ENCODE results near the gene RITA1. TPM values are rescaled to one million over a fixed set of nuclear protein-coding genes. Genes with fewer than 3 reads are reported as not detected.
"Not testable (repeated sequence)": the region's sequence is repeated elsewhere in the genome, so short reads cannot be mapped to it uniquely, and the experiment has no call there.

The RITA1 gene, protein sequence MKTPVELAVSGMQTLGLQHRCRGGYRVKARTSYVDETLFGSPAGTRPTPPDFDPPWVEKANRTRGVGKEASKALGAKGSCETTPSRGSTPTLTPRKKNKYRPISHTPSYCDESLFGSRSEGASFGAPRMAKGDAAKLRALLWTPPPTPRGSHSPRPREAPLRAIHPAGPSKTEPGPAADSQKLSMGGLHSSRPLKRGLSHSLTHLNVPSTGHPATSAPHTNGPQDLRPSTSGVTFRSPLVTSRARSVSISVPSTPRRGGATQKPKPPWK
- 28.4 TPM for total RNA-seq

DNA sequence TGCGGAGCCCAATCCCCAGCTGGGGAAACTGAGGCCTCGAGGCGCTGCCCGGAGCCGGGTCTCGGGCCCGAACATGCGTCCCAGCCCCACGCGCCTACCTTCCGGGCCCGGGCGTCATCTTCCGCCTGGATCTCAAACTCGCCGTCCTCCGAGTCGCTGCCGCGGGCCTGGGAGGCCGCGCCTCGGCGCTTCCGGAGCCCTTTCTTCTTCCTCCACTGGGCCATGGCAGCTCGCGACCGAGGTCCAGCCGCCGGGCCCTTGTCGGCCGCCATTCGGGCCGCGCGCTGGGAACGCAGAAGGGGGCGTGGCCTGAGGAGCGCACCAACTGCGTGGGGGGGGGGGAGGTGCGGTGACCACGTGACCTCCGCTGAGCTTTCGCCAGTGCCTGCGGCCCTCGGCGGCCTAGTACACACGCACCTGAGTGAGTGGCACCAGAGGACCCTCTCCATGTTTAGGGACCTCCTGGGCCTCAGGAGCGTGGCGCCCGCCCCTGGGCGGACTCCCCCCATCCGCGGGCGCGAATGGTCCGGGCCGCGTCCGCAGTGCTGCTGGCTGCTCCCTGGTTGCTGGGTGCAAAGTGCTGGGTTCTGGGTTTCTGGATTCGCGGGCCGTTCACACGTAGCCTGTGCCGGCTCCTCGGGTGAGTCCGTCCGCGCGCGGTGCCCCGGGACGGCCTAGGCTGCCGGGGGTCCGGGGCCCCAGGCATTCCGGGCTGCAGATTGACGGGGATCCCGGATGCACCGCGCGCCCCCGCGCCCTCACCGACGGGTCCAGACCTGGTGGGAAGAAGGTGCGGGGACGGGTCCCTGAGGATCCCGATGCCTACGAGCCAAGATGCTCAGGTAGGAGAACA lies at the start of gene RITA1, which contains the start of gene DDX54:
RITA1 (plus strand) TSS at position 542 of the 853 bp plus-strand sequence. CDS start 1,026 bp downstream, outside the sequence.
DDX54 (minus strand) TSS at position 299 of the 853 bp plus-strand sequence; CDS start at position 272, 27 bp downstream.
- ATAC-seq (peak; percentile 81), DNase-seq (ENCODE audit: low spot score) (peak; percentile 90)

DNA sequence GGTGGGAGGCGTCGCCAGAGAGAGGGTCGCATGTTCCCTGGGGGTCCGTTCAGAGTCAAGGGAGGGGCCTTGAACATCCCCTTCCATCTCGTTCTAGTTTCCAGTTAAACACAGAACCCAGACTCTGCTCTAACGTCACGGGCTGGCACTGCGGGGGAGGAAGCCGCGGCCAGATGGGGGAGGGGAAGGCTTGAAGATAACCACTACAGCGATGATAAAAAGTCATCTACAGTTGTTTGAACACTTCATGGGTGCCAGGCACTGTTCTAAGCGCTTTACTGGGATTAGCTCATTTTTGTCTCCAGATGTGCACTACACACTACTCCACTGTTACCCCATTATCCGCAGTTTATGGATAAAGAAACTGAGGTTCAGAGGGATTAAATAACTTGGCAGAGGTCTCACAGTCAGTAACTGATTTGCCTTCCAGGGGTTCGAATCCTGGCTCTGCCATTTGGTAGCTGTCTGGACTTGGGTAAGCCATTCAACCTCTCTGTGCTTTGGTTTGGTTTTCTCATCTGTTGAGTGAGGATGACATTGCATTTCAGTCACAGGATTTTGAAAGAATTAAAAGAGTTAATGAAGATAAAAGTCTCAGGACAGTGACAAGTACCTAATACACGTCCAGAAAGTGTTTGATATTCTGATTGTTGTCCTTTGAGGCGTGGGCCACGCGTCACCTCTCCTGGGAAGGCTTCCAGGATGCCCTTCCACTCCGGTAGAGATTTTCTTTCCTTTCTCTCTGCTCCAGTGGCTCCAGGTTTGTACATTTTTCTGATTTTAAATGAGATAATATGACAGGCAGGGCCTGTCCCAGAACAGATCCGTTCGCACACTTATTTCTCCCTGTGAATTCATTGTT lies 49.2 kb upstream of the RITA1 start:
- ATAC-seq: peak; percentile 25
- no peak for DNase-seq (ENCODE audit: low spot score)

DNA sequence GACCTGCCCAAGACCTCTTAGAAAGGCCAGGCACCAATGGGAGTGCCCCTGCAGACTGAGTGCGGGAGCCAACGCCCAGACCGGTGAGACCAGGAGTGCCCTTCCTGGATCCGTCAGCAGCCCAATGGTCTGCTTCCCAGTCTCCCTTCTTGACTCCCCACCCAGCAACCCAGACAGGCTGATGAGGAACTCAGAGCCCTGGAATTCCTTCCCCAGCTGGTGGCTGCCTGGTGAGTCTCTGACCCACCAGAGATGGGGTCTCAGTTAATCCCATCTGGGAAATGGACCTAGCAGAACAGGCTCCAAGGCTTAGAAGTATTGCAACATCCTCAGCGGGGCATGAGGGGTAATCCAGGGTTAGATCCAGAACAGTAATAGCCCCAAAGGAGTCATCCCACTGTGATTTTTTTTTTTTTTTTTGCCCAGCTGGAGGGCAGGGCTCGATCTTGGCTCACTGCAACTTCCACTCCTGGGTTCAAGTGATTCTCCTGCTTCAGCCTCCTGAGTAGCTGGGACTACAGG lies 48.5 kb upstream of the RITA1 start:
- ATAC-seq: no peak
- DNase-seq (ENCODE audit: low spot score): no peak

DNA sequence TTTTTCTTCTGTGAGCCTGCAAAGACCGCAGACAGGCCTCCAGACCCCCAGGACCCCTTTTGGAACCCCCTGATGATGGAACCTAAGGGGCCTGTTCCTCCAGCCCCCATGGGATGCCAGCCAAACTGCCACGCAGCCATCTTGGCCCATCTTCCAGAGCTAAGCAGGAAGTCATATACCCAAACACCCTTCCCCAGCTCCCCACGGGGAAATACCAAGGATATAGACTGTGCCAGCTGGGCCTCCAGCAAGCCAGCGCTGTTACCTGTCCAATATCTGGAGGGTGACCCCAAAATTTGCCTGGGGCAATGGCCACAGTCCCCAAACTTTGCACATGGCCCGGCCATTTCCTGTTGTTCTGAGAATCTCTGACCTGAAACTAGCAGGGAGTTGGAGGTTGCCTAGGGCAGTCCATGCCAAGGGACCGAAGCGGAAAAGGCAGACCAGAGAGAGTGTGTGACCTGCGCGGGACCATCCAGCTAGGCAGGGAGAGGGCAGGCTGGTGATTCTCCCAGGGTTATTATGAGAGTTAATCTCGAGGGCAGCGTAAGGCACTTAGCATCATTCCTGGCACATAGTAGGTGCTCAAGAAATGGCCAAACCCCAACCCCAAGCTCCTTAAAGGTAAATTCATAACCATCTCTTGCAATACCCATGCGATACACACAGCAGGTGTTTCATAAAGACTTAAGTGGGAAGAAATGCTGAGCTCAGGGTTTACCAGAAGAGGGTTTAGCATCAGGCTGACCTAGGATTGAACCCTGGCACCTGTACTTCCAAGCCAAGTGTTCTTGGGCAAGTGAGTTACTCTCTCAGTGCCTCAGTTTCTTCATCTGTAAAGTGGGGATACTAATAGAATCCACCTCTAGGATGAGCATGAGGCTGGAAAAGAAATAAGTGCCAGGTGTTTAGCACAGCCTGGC lies 47.4 kb upstream of the RITA1 start:
- DNase-seq (ENCODE audit: low spot score): no peak
- no peak for ATAC-seq

DNA sequence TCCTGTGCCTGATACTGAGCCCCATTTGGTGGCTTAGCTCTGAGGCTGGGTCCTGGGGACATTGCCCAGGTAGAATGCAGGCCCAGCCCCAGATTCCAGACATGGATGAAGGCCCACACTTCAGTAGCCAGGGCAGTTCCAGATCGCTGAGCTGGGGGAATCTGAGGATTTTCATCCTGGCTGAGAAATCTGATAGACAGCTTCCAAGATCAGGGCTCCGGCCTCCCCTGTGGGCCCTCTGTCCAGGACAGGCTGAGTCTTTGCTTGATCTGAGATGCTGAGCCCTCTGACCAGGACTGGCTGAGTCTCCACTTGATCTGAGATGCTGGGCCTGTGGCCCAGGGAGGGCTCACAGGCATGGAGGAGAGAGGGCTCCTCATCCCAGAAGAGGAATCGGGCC lies 46.7 kb upstream of the RITA1 start:
- DNase-seq (ENCODE audit: low spot score): no peak
- ATAC-seq: no peak

DNA sequence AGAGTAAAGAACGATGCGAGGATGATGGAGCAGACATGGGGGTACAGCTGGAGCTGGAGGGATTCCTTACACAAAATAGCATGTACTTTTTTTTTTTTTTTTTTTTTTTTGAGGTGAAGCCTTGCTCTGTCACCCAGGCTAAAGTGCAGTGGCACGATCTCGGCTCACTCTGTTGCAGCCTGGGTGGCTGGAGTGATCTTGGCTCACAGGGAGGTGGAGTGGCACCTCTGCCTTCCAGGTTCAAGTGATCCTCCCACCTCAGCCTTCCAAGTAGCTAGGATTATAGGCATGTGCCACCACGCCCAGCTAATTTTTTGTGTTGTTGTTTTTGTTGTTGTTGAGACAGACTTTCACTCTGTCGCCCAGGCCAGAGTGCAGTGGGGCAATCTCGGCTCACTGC lies 44.8 kb upstream of the RITA1 start:
- ATAC-seq: no peak
- DNase-seq (ENCODE audit: low spot score): no peak

DNA sequence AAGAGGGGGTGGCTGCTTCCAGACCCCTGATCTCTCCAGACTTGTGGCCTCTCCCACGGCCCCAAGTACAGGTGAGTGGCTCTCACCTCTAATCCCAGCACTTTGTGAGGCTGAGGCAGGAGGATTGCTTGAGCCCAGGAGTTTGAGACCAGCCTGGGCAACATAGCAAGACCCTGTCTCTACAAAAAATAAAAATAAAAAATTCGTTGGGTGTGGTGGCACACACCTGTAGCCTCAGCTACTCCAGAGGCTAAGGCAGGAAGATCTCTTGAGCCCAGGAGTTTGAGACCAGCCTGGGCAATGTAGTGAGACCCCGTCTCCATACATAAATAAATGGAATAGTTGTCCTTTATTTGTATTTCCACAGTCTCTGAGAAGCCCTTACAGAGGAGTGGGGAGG lies 43.8 kb upstream of the RITA1 start:
- ATAC-seq; DNase-seq (ENCODE audit: low spot score): not testable (repeated sequence)

DNA sequence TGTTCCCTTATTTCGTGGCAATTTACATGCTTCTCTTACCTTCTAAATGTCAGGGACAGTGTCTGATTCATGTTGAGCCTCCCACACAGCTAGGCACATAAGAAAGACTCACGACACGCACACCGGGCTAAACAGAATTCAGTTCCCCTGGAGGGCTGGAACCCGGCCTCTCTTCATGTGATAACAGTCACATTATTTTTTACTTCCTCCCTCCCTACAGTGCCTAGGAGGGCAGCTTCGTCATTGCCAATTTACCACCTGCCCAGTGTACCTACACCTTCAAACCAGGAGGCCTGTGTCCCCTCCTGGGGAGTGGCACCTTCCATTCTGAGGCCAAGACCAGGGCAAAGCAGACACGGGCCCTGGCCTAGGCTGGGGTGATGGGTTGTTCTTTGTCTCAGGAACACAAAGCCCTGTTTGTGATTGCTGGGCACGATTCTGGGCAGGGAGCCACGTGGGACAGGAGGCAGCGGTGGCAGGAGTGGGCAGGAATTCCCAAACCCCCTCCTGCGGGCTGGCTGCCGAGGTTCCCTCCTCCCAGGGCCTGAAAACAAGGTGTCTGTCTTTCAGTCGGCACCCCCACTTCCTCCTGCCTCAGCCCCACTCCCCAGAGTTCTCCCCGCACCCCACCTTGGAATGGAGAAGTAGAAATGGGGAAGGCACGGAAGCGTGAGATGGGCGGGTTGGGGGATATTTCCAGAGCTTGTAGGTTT lies 43.2 kb upstream of the RITA1 start:
- DNase-seq (ENCODE audit: low spot score) (no peak), ATAC-seq (peak; percentile 54)

DNA sequence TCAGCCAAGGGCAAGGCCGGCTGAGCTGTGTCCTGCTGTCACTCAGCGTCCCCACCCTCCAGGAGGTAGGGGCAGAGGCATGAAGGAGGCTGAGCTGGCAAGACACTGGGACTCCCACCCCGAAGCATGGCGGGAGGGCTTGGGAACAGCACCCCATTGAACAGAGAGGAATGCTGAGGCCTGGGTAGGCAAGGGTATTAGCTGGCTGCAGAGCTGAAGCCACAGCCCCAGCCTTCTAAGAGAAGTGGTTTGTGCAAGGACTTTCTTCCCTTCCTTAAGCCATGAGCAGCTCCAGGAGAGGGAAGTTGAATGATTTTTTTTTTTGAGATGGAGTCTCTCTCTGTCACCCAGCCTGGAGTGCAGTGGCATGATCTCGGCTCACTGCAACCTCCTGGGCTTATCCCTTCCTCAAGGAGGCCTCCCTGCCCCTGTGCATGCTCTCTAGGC lies 42.6 kb upstream of the RITA1 start:
- DNase-seq (ENCODE audit: low spot score) (no peak), ATAC-seq (peak; percentile 38)

DNA sequence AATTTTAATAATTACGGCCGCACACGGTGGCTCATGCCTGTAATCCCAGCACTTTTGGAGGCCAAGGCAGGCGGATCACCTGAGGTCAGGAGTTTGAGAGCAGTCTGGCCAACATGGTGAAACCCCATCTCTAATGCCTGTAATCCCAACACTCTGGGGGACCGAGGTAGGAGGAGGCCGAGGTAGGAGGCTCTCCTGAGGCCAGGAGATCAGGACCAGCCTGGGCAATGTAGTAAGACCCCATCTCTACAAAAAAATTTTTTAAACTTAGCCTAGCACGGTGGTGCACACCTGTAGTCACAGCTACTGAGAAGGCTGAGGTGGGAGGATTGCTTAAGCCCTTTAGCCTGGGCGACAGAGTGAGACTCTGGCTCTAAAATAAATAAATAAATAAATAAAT lies 41.6 kb upstream of the RITA1 start:
- no peak for DNase-seq (ENCODE audit: low spot score)
- ATAC-seq: no peak

DNA sequence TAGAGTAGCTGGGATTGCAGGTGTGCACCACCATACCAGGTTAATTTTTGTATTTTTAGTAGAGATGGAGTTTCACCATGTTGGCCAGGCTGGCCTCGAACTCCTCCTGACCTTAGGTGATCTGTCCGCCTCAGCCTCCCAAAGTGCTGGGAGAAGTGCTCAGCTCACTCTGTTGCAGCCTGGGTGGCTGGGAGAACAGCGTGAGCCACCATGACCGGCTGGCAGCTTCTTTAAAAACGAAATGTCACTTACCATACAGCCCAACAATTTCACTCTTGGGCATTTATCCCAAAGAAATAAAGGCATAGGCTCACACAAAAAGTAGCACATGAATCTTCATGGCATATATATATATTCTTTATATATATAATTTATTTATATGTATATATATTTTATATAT lies 40.7 kb upstream of the RITA1 start:
- DNase-seq (ENCODE audit: low spot score): no peak
- no peak for ATAC-seq

DNA sequence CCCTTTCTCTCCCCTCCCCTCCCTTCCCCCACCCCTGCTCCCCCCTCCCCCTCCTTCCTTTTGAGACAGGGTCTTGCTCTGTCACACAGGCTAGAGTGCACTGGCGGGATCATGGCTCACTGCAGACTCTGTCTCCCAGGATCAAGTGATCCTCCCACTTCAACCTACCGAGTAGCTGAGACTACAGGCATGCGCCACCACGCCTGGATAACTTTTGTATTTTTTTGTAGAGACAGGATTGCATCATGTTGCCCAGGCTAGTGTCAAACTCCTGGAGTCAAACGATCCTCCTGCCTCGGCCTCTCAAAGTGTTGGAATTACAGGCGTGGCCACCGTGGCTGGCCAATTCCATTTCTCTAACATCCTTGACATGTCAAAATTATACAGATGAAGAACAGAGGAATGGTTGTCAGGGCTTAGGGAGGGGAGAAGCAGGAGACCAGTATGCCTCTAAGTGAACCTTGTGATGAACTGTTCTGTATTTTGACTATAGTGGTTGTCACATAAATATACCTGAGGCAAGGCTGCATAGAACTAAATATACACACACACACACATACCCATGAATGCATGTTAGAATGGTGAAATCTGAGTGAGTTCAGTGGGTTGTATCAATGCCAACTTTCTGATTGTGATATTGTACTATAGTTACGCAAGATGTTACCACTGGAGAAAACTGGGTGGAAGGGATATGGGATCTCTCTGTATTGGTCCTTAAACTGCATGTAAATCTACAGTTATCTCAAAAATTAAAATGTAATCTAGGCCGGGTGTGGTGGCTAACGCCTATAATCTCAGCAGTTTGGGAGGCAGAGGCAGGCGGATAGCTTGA lies 39.6 kb upstream of the RITA1 start:
- ATAC-seq (peak; percentile 38), DNase-seq (ENCODE audit: low spot score) (no peak)

DNA sequence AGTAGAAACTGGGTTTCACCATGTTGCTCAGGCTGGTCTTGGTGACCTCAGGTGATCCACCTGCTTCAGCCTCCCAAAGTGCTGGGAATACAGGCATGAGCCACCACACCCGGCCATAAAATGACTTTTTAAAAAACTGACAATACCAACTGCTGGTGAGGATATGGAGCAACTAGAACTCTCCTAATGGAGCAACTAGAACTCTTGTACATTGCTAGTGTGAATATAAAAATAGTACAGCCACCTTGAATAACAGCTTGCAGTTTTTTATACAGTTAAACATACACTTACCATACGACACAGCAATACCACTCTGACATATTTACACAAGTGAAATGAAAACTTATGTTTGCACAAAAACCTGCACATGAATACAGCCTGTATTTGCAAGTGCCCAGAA lies 38.5 kb upstream of the RITA1 start:
- ATAC-seq (no peak), DNase-seq (ENCODE audit: low spot score) (no peak)

DNA sequence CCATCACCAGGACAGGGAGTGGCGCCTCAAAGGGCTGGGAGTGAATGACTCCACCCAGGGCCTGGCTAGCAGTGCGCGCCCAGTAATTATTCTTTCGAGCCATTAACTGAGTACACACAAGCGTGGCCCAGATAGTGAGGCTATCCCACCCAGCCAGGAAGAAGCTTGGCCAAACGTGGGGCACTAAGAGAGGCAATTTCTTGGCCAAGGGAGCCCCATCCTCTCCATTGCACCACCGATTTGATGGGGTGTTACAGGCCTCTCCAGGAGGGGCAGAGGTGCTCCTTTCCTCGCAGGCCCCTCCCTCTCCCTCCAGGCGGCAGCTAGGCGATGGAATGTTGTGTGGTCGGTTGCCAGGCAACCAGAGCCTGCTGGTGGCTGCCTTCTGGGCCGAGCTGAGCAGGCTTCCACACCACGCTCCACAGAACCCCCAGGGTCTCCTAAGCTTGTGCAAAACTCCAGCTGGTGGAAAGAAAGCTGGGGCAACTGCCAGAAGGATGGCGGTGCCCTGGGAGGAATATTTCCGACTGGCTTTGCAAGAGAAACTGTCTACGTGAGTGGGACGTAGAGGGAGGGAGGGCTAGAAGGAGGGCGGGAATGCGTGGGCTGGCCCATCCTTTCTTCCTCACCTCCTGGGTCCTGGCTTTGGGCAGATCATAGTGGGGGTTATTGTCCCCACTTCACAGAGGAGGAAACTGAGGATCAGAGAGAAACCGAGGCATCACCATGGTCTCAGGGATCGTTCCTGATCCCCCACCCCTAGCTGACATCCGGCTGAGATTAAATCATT lies 36.0 kb upstream of the RITA1 start, which contains the start of gene CFAP73:
CFAP73 (plus strand) TSS at position 364 of the 790 bp plus-strand sequence; CDS start at position 498, 134 bp downstream.
- DNase-seq (ENCODE audit: low spot score): no peak

DNA sequence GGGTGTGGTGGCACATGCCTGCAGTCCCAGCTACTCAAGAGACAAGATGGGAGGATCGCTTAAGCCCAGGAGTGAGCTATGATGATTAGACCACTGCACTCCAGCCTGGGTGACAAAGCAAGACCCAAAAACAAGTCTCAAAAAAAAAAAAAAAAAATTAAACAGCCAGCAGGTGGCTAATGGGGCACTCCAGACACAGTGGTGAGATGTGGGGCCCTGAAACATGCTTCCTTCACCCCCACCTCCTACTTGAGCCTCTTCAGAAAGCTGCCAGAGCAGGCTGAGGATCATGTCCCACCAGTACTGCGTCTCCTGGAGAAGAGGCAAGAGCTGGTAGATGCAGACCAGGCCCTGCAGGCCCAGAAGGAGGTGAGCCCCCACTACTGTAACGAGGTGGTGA lies 33.9 kb upstream of the RITA1 start:
- no peak for ATAC-seq
- no peak for DNase-seq (ENCODE audit: low spot score)

More for the DNA sequence above, 36.0 kb upstream of the RITA1 start, which contains the start of gene CFAP73:
- ATAC-seq: no peak

DNA sequence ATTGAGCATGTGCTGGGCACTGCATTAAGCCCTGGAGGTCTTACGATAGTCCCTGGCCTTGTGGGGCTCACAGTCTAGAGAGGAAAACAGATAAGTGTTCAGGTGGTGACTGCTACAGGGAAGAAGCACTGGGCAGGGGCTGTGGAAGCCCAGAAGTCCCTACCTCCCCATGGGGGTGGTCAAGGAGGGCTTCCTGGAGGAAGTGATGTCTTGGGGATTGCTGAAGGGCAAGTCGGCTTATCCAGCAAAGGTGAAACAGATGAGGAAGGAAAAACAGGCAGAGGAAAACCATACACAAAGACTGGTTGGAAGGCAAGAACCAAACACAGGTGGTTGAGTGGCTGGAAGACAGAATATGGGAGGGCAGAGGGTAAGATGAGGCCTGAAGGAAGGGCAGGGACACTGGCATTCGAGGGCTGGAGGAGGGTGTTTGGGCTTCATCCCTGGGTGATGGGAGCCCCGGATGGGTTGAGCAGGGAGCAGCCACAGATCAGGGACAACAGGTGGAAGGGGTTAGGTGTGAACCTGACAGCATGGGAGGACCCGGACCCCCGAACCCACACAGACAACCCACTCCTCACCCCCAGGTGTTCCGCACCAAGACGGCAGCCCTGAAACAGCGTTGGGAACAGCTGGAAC lies 33.2 kb upstream of the RITA1 start:
- no peak for DNase-seq (ENCODE audit: low spot score)

More for the DNA sequence above, 33.2 kb upstream of the RITA1 start:
- ATAC-seq: no peak

Measured in left lobe of liver (tissue), 2 donors.